WTC11 (cell line): Measurements from ENCODE around the gene STARD13.

Experiments used
- TF ChIP-seq, protein P1 (sequence below): sonication (generic); formaldehyde crosslinking; IDR thresholded peaks from 2 replicates; pipeline ENCODE4 v1.8.1; 2023; ENCODE audit warnings: mild to moderate bottlenecking, missing genetic modification reagents, moderate library complexity
- TF ChIP-seq, protein P2 (sequence below): sonication (generic); formaldehyde crosslinking; IDR thresholded peaks from 2 replicates; pipeline ENCODE4 v1.8.0; 2022; ENCODE audit warnings: missing genetic modification reagents

DNA sequence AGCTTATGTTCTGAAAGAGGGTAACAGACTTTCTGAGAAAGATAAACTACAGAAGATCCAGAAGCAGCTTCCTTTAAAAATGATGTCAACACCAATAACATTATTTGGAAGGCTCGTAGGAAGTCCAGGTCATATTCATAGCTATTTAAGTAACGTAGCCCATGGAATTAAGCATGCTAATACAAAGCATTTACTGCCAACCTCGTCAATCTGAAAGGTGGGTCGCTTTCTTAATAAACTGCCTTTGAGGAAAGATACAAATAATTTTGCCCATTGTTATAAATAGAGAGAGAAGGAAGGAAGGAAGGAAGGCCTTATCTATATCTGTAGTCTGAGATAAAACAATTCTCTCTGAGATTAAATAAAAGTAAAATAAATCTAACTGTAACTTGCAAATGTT, 80.3 kb downstream of the STARD13 start:
- TF ChIP-seq, protein P1, sequence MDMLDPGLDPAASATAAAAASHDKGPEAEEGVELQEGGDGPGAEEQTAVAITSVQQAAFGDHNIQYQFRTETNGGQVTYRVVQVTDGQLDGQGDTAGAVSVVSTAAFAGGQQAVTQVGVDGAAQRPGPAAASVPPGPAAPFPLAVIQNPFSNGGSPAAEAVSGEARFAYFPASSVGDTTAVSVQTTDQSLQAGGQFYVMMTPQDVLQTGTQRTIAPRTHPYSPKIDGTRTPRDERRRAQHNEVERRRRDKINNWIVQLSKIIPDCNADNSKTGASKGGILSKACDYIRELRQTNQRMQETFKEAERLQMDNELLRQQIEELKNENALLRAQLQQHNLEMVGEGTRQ (CRISPR knock-in tag): no peak
- TF ChIP-seq, protein P2, sequence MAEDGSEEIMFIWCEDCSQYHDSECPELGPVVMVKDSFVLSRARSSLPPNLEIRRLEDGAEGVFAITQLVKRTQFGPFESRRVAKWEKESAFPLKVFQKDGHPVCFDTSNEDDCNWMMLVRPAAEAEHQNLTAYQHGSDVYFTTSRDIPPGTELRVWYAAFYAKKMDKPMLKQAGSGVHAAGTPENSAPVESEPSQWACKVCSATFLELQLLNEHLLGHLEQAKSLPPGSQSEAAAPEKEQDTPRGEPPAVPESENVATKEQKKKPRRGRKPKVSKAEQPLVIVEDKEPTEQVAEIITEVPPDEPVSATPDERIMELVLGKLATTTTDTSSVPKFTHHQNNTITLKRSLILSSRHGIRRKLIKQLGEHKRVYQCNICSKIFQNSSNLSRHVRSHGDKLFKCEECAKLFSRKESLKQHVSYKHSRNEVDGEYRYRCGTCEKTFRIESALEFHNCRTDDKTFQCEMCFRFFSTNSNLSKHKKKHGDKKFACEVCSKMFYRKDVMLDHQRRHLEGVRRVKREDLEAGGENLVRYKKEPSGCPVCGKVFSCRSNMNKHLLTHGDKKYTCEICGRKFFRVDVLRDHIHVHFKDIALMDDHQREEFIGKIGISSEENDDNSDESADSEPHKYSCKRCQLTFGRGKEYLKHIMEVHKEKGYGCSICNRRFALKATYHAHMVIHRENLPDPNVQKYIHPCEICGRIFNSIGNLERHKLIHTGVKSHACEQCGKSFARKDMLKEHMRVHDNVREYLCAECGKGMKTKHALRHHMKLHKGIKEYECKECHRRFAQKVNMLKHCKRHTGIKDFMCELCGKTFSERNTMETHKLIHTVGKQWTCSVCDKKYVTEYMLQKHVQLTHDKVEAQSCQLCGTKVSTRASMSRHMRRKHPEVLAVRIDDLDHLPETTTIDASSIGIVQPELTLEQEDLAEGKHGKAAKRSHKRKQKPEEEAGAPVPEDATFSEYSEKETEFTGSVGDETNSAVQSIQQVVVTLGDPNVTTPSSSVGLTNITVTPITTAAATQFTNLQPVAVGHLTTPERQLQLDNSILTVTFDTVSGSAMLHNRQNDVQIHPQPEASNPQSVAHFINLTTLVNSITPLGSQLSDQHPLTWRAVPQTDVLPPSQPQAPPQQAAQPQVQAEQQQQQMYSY (CRISPR knock-in tag): no peak
